Activated CD4-positive, alpha-beta memory T cell treated with anti-CD3 and anti-CD28 coated beads for 36 hours (primary cell): ENCODE measurements around the gene NFASC. TPM values are rescaled to one million over a fixed set of nuclear protein-coding genes. Genes with fewer than 3 reads are reported as not detected.

ENCODE experiments used
- CTCF ChIA-PET: fragments of 350-600 bp; sonication (Branson Sonifier 250); formaldehyde crosslinking; loops from one replicate; lab custom pipeline; 2021; ENCODE audit warnings: antibody characterized with exemption, inconsistent platforms; lab: Charles Lee
- POLR2A ChIA-PET: fragments of 350-600 bp; sonication (Branson Sonifier 250); formaldehyde crosslinking; loops from one replicate; lab custom pipeline; 2021; ENCODE audit warnings: antibody characterized with exemption; lab: Charles Lee
- DNase-seq: peaks from one replicate; pipeline ENCODE4 v3.0.0-alpha.2; 2020
- H3K27ac Mint-ChIP-seq: one replicate; pipeline ENCODE4 v1.8.0; 2021; ENCODE audit warnings: mixed read lengths
- H3K27me3 Mint-ChIP-seq: one replicate; pipeline ENCODE4 v1.8.0; 2021; ENCODE audit warnings: mixed read lengths
- H3K36me3 Mint-ChIP-seq: one replicate; pipeline ENCODE4 v1.8.0; 2021; ENCODE audit warnings: mixed read lengths
- H3K4me1 Mint-ChIP-seq: one replicate; pipeline ENCODE4 v1.8.0; 2021; ENCODE audit warnings: low read depth, mixed read lengths
- H3K4me3 Mint-ChIP-seq: one replicate; pipeline ENCODE4 v1.8.0; 2021; ENCODE audit warnings: mild to moderate bottlenecking, mixed read lengths
- H3K9me3 Mint-ChIP-seq: one replicate; pipeline ENCODE4 v1.8.0; 2021; ENCODE audit warnings: mixed read lengths
- intact Hi-C: fragments of 100-400 bp; cut with micrococcal nuclease; formaldehyde crosslinking; loops from one replicate; pipeline ENCODE4 v1.15.1; 2023
- total RNA-seq, 2 experiments: library from RNA; stranded (reverse); gene quantifications; one replicate each; pipeline ENCODE4 v1.2.3, GENCODE V29; 2021

NFASC gene
- total RNA-seq, 2 experiments from 2014 or later, result 0.24 to 0.27 TPM

GRCh38 chr1:205056956-205057568 lies 186.4 kb downstream of the NFASC start:
- POLR2A ChIA-PET, result no interaction called here
- Mint-ChIP-seq H3K27me3 (no peaks in the 10 kb centered on the region), H3K36me3 (no peaks in the 10 kb centered on the region), H3K9me3 (no peaks in the 10 kb centered on the region), H3K4me1 (no peaks in the 10 kb centered on the region), H3K27ac (no peak overlapping the region), H3K4me3 (no peak overlapping the region)
- DNase-seq, result no peak
- intact Hi-C loops, result no loop called here
- CTCF ChIA-PET, result interaction anchor here (1.7 kb wide), 1 partner anchor 67 kb away, joined by 4 read pairs; no protein-coding TSS in a partner anchor

- ChIA-PET POLR2A (no interaction called here), CTCF (no interaction called here)
- no peaks in the 10 kb centered on the region for H3K9me3 Mint-ChIP-seq
Observed at GRCh38 chr1:205057808-205058575, 187.3 kb downstream of the NFASC start.

GRCh38 chr1:205058853-205059252 lies 188.2 kb downstream of the NFASC start:
- H3K27ac Mint-ChIP-seq, result no peak overlapping the region
- no peaks in the 10 kb centered on the region for H3K4me1 Mint-ChIP-seq
- H3K36me3 Mint-ChIP-seq, result no peaks in the 10 kb centered on the region
- no peaks in the 10 kb centered on the region for H3K27me3 Mint-ChIP-seq
- DNase-seq, result no peak
- ChIA-PET POLR2A (no interaction called here), CTCF (no interaction called here)
- H3K4me3 Mint-ChIP-seq, result no peak overlapping the region
- H3K9me3 Mint-ChIP-seq, result no peaks in the 10 kb centered on the region
- intact Hi-C loops, result no loop called here

More at GRCh38 chr1:205057808-205058575, 187.3 kb downstream of the NFASC start:
- no peak overlapping the region for H3K27ac Mint-ChIP-seq
- DNase-seq, result no peak
- H3K36me3 Mint-ChIP-seq, result no peaks in the 10 kb centered on the region
- no peak overlapping the region for H3K4me3 Mint-ChIP-seq
- H3K4me1 Mint-ChIP-seq, result no peaks in the 10 kb centered on the region
- intact Hi-C loops, result no loop called here
- no peaks in the 10 kb centered on the region for H3K27me3 Mint-ChIP-seq

GRCh38 chr1:205059660-205060059 lies 189.0 kb downstream of the NFASC start:
- ChIA-PET POLR2A (no interaction called here), CTCF (interaction anchor here (3.7 to 3.9 kb wide), 2 partner anchors 13 to 85 kb away, joined by 45 to 80 read pairs; no protein-coding TSS in a partner anchor)
- no peak for DNase-seq
- H3K27me3 Mint-ChIP-seq, result no peaks in the 10 kb centered on the region
- no peak overlapping the region for H3K4me3 Mint-ChIP-seq
- H3K4me1 Mint-ChIP-seq, result no peaks in the 10 kb centered on the region
- H3K36me3 Mint-ChIP-seq, result no peaks in the 10 kb centered on the region
- intact Hi-C loops, result no loop called here
- no peaks in the 10 kb centered on the region for H3K9me3 Mint-ChIP-seq
- H3K27ac Mint-ChIP-seq, result no peak overlapping the region

- CTCF ChIA-PET, result interaction anchor here (0.6 to 3.9 kb wide), 23 partner anchors 8 to 268 kb away, joined by 3 to 107 read pairs (median 6); no protein-coding TSS in a partner anchor
- no peak overlapping the region for H3K4me3 Mint-ChIP-seq
- no peaks in the 10 kb centered on the region for H3K27me3 Mint-ChIP-seq
Observed at GRCh38 chr1:205060746-205061145, 190.1 kb downstream of the NFASC start.

GRCh38 chr1:205061227-205061626 lies 190.6 kb downstream of the NFASC start:
- POLR2A ChIA-PET, result interaction anchor here (0.6 kb wide), 1 partner anchor 80 kb away, joined by 3 read pairs; no protein-coding TSS in a partner anchor
- intact Hi-C loops, result loop anchor here (1.0 kb wide), 2 partner anchors 72 to 195 kb away; no protein-coding TSS in a partner anchor
- no peaks in the 10 kb centered on the region for H3K4me1 Mint-ChIP-seq
- H3K9me3 Mint-ChIP-seq, result no peaks in the 10 kb centered on the region
- no peak overlapping the region for H3K27ac Mint-ChIP-seq
- no peak for DNase-seq
- no peaks in the 10 kb centered on the region for H3K27me3 Mint-ChIP-seq
- H3K36me3 Mint-ChIP-seq, result no peaks in the 10 kb centered on the region
- no peak overlapping the region for H3K4me3 Mint-ChIP-seq
- CTCF ChIA-PET, result interaction anchor here (0.6 to 3.9 kb wide), 51 partner anchors 9 to 719 kb away, joined by 3 to 107 read pairs (median 5); partner anchors contain the start of gene RBBP5

More at GRCh38 chr1:205060746-205061145, 190.1 kb downstream of the NFASC start:
- Mint-ChIP-seq H3K27ac (no peak overlapping the region), H3K9me3 (no peaks in the 10 kb centered on the region), H3K4me1 (no peaks in the 10 kb centered on the region), H3K36me3 (no peaks in the 10 kb centered on the region)
- DNase-seq, result no peak
- POLR2A ChIA-PET, result no interaction called here
- intact Hi-C loops, result loop anchor here (1.0 kb wide), 2 partner anchors 71 to 196 kb away; no protein-coding TSS in a partner anchor

GRCh38 chr1:205061665-205062069 lies 191.0 kb downstream of the NFASC start:
- ChIA-PET CTCF (interaction anchor here (0.6 to 3.9 kb wide), 60 partner anchors 9 to 1079 kb away, joined by 3 to 107 read pairs (median 5); partner anchors contain the start of genes RBBP5 and TMCC2), POLR2A (interaction anchor here (0.6 kb wide), 1 partner anchor 80 kb away, joined by 3 read pairs; no protein-coding TSS in a partner anchor)
- Mint-ChIP-seq H3K27me3 (no peaks in the 10 kb centered on the region), H3K27ac (no peak overlapping the region), H3K36me3 (no peaks in the 10 kb centered on the region), H3K4me1 (no peaks in the 10 kb centered on the region), H3K9me3 (no peaks in the 10 kb centered on the region), H3K4me3 (no peak overlapping the region)
- DNase-seq, result peak; percentile 82
- intact Hi-C loops, result loop anchor here (1.0 kb wide), 2 partner anchors 72 to 195 kb away; no protein-coding TSS in a partner anchor

GRCh38 chr1:205062319-205062718 lies 191.7 kb downstream of the NFASC start:
- Mint-ChIP-seq H3K9me3 (no peaks in the 10 kb centered on the region), H3K4me1 (no peaks in the 10 kb centered on the region), H3K27me3 (no peaks in the 10 kb centered on the region), H3K4me3 (no peak overlapping the region), H3K36me3 (no peaks in the 10 kb centered on the region), H3K27ac (no peak overlapping the region)
- ChIA-PET CTCF (interaction anchor here (0.6 to 3.9 kb wide), 24 partner anchors 11 to 423 kb away, joined by 3 to 107 read pairs (median 6); no protein-coding TSS in a partner anchor), POLR2A (no interaction called here)
- DNase-seq, result no peak
- intact Hi-C loops, result no loop called here

- no peaks in the 10 kb centered on the region for H3K4me1 Mint-ChIP-seq
- DNase-seq, result no peak
- H3K4me3 Mint-ChIP-seq, result no peak overlapping the region
- H3K27me3 Mint-ChIP-seq, result no peaks in the 10 kb centered on the region
- intact Hi-C loops, result no loop called here
- no peaks in the 10 kb centered on the region for H3K36me3 Mint-ChIP-seq
- ChIA-PET CTCF (interaction anchor here (0.8 to 3.9 kb wide), 8 partner anchors 10 to 196 kb away, joined by 3 to 107 read pairs (median 16); no protein-coding TSS in a partner anchor), POLR2A (no interaction called here)
- no peaks in the 10 kb centered on the region for H3K9me3 Mint-ChIP-seq
- no peak overlapping the region for H3K27ac Mint-ChIP-seq
Observed at GRCh38 chr1:205062895-205063294, 192.2 kb downstream of the NFASC start.

GRCh38 chr1:205064301-205064700 lies 193.6 kb downstream of the NFASC start:
- no peak for DNase-seq
- CTCF ChIA-PET, result interaction anchor here (3.9 kb wide), 1 partner anchor 74 kb away, joined by 107 read pairs; no protein-coding TSS in a partner anchor
- Mint-ChIP-seq H3K9me3 (no peaks in the 10 kb centered on the region), H3K27ac (no peak overlapping the region), H3K36me3 (no peaks in the 10 kb centered on the region), H3K4me1 (no peaks in the 10 kb centered on the region), H3K4me3 (no peak overlapping the region), H3K27me3 (no peaks in the 10 kb centered on the region)
- intact Hi-C loops, result no loop called here
- POLR2A ChIA-PET, result no interaction called here

- no peak for DNase-seq
- Mint-ChIP-seq H3K4me3 (no peak overlapping the region), H3K27me3 (no peaks in the 10 kb centered on the region), H3K9me3 (no peaks in the 10 kb centered on the region), H3K4me1 (no peaks in the 10 kb centered on the region), H3K27ac (no peak overlapping the region), H3K36me3 (no peaks in the 10 kb centered on the region)
- ChIA-PET CTCF (no interaction called here), POLR2A (no interaction called here)
- intact Hi-C loops, result no loop called here
Observed at GRCh38 chr1:205064741-205065316, 194.2 kb downstream of the NFASC start.
